Measurements from ENCODE around the gene STXBP6.
A peak's percentile ranks its signal among the peaks of the same experiment; 100 is the strongest.

The STXBP6 gene

GRCh38 chr14:25049568-25050268, at the start of gene STXBP6:
Gene STXBP6, minus strand, starts transcription at chr14:25050147. Its CDS starts 75,329 bp downstream, at chr14:24974818.
- peak; percentile 74 for DNase-seq (ENCODE audit: low spot score)

GRCh38 chr14:25097120-25097519, 47.2 kb upstream of the STXBP6 start:
- no peak for DNase-seq (ENCODE audit: low spot score)

- DNase-seq (ENCODE audit: low spot score) = no peak
Observed at GRCh38 chr14:25095736-25096437, 45.9 kb upstream of the STXBP6 start.

GRCh38 chr14:25094171-25094907, 44.4 kb upstream of the STXBP6 start:
- DNase-seq (ENCODE audit: low spot score) = no peak

GRCh38 chr14:25092258-25092740, 42.4 kb upstream of the STXBP6 start:
- no peak for DNase-seq (ENCODE audit: low spot score)

- DNase-seq (ENCODE audit: low spot score) = no peak
Observed at GRCh38 chr14:25090716-25091454, 40.9 kb upstream of the STXBP6 start.

GRCh38 chr14:25090256-25090655, 40.3 kb upstream of the STXBP6 start:
- no peak for DNase-seq (ENCODE audit: low spot score)

- DNase-seq (ENCODE audit: low spot score) = no peak
Observed at GRCh38 chr14:25089496-25089895, 39.5 kb upstream of the STXBP6 start.

- no peak for DNase-seq (ENCODE audit: low spot score)
Observed at GRCh38 chr14:25086821-25087396, 37.0 kb upstream of the STXBP6 start.

- DNase-seq (ENCODE audit: low spot score) = no peak
Observed at GRCh38 chr14:25086081-25086480, 36.1 kb upstream of the STXBP6 start.

- DNase-seq (ENCODE audit: low spot score) = no peak
Observed at GRCh38 chr14:25080682-25081081, 30.7 kb upstream of the STXBP6 start.

GRCh38 chr14:25079311-25079710, 29.4 kb upstream of the STXBP6 start:
- DNase-seq (ENCODE audit: low spot score) = no peak

GRCh38 chr14:25074099-25074685, 24.2 kb upstream of the STXBP6 start:
- DNase-seq (ENCODE audit: low spot score) = no peak

GRCh38 chr14:25069879-25070278, 19.9 kb upstream of the STXBP6 start:
- no peak for DNase-seq (ENCODE audit: low spot score)

- DNase-seq (ENCODE audit: low spot score) = no peak
Observed at GRCh38 chr14:25067600-25067999, 17.7 kb upstream of the STXBP6 start.

GRCh38 chr14:25062022-25062321, 12.0 kb upstream of the STXBP6 start:
- no peak for DNase-seq (ENCODE audit: low spot score)

GRCh38 chr14:25056688-25057078, 6.7 kb upstream of the STXBP6 start:
- DNase-seq (ENCODE audit: low spot score) = peak; percentile 86

GRCh38 chr14:25055992-25056687, 6.2 kb upstream of the STXBP6 start:
- no peak for DNase-seq (ENCODE audit: low spot score)

GRCh38 chr14:25055005-25055404, 5.1 kb upstream of the STXBP6 start:
- no peak for DNase-seq (ENCODE audit: low spot score)

- DNase-seq (ENCODE audit: low spot score) = no peak
Observed at GRCh38 chr14:25053585-25053984, 3.6 kb upstream of the STXBP6 start.

- no peak for DNase-seq (ENCODE audit: low spot score)
Observed at GRCh38 chr14:25052921-25053320, 3.0 kb upstream of the STXBP6 start.
